NCI-H82 (cell line): Measurements from ENCODE around the gene RPP40.

ENCODE experiments used
- DNase-seq: peaks from one replicate; lab custom pipeline; 2025; lab: John Stamatoyannopoulos, UW

RPP40 gene

GRCh38 chr6:4969609-4970285, 34.1 kb downstream of the RPP40 start:
- no peak for DNase-seq

GRCh38 chr6:4967301-4968030, 36.4 kb downstream of the RPP40 start:
- no peak for DNase-seq

DNA sequence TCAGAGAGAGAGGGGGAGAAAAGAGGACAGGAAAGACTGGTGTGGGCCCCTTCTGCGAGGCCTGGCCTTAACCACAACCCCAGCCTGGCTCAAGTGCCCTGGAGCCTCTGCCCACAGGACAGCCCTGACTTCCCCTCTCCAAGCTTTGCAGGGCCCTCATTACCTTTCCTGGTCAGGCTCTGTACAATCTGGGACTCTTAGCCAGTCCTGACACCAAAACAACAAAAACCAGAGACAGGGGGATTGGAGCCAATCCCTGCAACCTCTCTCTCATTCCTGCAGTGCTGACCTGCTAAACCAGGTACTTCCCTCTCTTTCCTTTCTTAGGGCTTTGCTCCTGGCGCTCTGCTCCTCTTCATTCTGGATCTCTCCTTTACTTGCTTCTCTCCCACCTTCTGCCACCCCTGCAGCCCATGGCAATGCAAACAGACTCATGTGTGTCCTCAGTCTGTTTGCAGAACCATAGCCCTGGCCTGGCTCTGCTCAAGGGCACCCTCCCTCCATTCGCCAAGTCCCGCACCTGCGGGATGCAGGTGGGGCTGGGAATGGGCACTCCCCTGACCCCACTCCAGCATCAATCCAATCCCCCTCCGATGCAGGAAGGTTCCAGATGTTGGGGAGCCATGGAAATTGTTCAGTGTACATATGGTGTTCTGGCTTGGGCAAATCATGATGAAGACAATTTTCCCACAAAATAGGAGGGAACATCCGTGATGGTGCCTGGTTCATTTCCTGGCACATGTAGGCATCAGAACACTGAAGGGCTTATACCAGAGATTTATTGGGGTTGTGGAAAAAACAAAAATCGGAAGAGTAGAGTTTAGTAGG, 38.1 kb downstream of the RPP40 start:
- no peak for DNase-seq

- DNase-seq: no peak
Observed at GRCh38 chr6:4964675-4965561, 38.9 kb downstream of the RPP40 start.

GRCh38 chr6:4962905-4963304, 40.9 kb downstream of the RPP40 start:
- DNase-seq: no peak

DNA sequence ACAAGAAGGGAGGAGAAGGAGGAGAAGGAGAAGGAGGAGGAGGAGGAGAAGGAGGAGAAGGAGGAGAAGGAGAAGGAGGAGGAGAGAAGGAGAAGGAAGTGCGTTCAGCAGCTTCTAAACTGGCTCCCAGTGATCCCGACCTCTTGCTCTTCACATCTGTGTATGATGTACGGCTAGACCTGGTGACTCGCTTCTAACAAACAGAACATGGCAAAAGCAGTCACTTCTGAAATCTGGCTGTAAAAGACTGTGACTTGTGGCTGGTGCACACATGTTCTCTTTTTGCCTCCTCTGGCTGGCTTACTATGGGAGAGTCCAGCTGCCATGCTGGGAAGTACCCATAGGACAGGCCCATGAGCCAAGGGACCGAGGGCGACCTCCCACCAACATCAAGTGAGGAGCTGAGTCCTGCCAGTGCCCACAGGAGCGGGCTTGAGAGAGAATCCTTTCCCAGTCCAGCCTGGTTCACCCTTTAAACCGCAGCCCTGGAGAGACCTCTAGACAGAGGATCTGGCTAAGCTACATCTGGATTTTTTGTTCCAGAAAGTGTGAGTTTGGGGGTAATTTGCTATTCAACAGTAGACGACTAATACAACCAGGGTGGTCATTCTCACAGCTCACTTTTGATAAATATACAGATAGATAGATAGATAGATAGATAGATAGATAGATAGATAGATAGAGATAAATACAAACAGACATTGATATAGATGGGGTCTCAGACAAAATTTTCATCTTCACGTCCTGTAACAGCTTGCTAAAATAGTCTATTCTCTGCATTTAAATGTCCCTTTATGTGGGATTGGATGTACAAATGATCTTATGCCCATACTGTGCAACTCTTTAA, 42.3 kb downstream of the RPP40 start:
- DNase-seq: no peak

DNA sequence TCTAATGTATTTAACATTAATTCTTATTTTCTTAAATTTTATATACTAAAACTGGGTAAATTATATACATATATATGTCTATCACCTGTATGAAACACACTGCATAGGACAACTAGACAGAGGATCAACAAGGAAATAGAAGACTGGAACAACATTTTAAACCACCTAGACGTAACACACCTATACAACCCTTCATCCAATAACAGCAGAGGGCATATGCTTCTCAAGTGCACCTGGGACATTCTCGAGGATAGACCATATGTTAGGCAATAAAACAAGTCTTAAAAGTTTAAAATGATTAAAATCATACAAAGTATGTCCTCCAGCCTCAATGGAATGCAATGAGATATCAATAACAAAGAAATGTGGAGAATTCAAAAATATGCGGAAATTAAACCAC, 45.2 kb downstream of the RPP40 start:
- no peak for DNase-seq

DNA sequence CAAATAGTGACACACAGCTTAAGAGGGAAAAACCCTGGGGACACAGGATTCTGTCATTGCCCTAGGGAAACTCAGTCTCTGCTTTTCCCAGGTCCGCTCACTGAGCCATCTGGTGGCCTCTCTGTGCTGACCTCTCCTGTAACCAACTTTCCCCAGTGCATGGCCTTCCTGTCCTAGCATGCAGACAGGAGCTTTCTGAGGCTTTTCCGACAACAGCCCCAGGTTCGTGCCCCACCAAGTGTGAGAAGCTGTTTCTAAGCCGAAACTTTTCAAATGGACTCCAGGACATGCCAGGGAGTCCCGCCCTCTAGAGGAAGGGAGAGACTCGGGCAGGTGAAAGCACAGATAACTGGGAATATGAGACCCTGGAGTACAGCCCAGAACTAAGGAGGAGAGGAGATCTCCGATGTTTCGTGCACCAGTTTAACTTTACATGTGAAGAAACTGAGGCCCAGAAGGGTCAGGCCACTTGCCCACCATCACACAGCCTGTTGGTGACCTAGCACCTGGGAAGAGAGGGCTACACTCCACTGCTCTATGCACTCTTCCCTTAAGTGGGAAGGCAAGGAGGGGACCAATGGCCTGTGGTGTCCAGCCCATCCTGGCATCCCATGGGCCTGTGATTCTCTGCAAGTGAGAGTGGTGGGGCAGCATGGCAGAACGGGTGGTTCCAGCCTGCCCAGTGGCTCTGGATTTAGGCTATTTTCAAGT, 46.2 kb downstream of the RPP40 start:
- DNase-seq: peak; percentile 44

DNA sequence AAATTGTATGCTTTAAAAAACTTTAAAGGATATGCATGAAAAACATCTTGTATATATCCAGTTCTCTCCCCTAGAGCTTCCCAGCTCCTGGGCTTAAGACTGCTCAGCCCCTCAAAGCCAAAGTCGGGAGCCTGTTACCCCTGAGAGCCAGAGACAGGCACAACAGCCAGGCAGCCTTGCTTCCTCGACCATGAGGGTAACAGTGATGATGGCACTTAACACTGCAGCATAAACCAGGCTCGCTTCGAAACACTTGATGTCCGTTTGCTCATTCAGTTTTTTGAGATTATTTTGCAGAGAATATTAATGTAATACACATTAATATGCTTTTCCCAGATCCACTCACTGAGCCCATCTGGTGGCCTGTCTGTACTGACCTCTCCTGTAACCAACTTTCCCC, 47.2 kb downstream of the RPP40 start:
- DNase-seq: no peak

- no peak for DNase-seq
Observed at GRCh38 chr6:4953440-4953839, 50.4 kb downstream of the RPP40 start.

DNA sequence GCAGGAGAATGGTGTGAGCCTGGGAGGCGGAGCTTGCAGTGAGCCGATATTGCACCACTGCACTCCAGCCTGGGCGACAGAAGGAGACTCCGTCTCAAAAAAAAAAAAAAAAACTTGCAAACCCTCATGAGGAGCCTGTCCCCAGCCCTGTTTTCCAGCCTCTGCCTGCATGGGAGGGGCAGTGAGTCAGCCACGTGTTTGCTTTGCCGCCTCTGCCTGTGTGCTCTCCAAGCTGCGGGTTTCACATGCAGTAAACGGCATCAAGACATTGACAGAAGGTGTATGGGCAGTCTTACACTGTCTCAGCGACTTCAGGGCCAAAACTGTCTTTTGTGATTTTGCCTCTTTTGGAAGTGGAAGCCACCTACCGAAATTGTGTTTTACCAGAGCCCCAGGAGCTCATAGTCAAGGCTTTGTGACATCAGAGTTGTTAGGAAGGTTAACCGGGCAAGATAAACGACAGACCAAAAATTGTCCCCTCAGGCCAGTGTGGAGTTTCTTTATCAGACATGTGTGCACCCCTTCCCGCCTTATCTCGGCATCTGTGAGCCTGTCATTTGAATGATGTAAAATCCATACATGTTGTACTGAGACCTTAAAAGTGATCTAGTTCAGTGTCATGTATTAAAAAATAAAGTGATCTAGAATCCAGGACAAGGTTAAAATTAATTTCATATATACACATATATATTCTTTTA, 52.9 kb downstream of the RPP40 start:
- no peak for DNase-seq

DNA sequence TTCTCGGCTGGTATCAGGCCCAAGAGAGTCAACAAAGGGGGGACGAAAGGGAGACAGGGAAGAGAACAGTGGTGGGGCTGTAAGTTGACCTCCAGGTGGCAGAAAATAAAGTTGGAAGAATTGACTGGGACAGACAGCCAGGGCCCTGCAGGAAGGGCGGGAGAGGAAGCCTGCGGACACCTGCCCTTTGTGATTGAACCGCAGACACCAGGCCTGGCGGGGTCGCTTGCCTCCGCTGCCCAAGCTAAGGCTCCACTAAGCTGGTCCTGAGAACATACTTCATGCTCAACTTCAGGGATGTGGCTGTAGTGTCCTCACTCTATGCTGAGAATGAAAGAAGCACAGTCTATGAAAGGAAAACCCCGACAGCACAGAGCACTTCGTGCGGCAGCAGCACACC, 53.8 kb downstream of the RPP40 start:
- DNase-seq: no peak

- DNase-seq: no peak
Observed at GRCh38 chr6:4948781-4949450, 54.9 kb downstream of the RPP40 start.

DNA sequence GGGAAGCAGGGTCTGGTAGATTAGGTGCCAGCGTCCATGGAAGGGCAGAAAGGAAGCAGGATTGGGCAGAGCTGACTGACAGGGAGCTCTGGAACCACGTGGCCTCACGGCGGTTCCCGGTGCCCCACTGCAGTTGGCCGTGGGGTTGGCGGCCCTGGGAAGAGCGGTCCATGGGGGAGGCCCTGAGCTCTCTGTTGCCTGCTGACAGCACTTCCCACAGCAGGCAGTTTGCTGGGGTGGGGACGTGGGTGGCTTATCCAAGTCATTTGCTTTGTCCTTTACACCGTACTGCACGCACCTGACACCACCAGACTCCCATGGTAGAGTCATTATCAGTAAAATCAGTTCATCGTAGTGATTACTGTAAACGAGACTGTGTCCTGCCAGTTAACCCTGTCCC, 56.1 kb downstream of the RPP40 start:
- DNase-seq: no peak

GRCh38 chr6:4946521-4946920, 57.3 kb downstream of the RPP40 start:
- DNase-seq: no peak
